ENCODE data around the gene CALCB.
"Not testable (repeated sequence)": the region's sequence is repeated elsewhere in the genome, so short reads cannot be mapped to it uniquely, and the experiment has no call there.

The CALCB gene

DNA sequence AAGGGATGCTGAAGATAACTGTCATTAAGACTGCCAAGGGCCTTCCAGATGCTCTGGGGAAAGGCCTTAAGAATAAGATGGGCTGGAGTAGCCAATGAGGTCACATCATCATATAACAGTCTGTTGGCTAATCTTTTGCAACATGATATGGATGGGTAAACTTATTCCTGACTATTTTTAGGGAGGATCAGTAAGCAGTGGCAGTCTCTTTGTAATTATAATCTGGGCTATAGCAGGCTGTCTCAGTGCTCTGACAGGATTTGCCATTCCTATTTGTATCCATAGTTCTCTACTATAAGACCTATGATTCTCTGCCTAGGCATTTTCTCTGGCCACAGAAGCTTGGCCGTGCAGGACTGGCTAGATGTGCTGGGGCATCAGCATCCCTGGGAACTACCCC is 16.1 kb upstream of the CALCB start:
- intact Hi-C loops (cut with micrococcal nuclease) = no loop called here
- Mint-ChIP-seq H3K36me3 (ENCODE audit: low read depth) (no peaks in the 10 kb centered on the region), H3K4me3 (no peak overlapping the region), H3K27me3 (peaks cover 6% of the 10 kb centered on the region), H3K27ac (no peak overlapping the region), H3K4me1 (ENCODE audit: low read depth) (no peaks in the 10 kb centered on the region), H3K9me3 (no peaks in the 10 kb centered on the region)

DNA sequence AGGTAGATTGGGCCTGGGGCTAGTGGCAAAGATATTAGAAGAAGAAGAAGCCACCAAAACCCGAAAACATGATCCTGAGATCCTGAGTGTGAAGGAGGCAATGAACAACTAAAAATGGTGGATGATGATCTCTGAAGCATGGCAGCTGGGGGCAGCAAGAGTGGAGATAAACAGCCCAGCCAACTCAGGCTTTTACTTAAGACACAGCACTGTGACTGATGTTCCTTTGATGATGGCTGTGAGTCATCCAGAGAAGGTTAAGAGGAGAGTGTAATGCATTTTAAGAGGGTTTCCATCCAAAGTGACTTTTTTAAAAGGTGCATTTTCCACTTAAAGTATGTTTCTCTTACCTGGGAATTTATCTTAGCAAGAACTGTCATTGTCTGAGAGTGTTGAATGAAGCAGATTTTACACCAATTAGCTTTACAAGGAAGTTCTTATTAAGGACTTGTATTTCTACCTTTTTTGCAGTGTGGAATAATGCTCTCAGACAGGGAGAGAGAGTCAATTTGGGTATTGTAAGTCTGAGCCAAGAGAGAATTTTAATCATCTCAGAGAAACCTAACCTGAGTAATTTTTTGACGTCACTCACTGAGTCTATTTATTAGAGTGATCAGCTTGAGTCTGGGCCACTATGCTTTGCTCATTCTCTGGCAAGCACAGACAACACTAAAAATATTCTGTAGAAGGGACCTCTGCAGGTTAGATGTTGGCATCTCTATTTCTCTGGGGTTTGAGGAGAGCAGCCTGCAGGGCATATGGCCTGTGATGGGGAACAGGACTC is 14.1 kb upstream of the CALCB start:
- Mint-ChIP-seq H3K27me3 (peaks cover 4% of the 10 kb centered on the region), H3K36me3 (ENCODE audit: low read depth) (no peaks in the 10 kb centered on the region), H3K27ac (no peak overlapping the region), H3K4me3 (no peak overlapping the region), H3K4me1 (ENCODE audit: low read depth) (no peaks in the 10 kb centered on the region), H3K9me3 (no peaks in the 10 kb centered on the region)
- intact Hi-C loops (cut with micrococcal nuclease) = no loop called here

DNA sequence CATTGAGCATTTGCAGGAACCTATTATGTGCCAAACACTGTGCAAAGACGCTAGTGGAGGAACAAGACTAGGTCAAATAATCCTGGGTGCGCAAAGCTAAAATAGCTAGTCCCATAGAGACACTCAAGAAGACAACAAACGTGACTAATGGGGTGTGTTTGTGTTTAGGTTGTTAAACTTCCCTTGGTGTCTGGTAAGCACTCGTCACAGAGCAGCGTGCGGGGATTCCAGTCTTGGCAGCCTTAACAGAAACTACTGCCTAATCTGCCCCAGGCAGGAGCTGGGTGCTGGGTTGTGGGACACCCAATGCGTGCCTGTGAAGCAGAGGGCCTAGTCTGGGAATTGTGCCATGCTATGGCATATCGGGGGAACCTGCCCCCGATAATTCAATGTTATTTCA is 10.8 kb upstream of the CALCB start:
- H3K36me3 Mint-ChIP-seq (ENCODE audit: low read depth) = no peaks in the 10 kb centered on the region
- intact Hi-C loops (cut with micrococcal nuclease) = no loop called here

DNA sequence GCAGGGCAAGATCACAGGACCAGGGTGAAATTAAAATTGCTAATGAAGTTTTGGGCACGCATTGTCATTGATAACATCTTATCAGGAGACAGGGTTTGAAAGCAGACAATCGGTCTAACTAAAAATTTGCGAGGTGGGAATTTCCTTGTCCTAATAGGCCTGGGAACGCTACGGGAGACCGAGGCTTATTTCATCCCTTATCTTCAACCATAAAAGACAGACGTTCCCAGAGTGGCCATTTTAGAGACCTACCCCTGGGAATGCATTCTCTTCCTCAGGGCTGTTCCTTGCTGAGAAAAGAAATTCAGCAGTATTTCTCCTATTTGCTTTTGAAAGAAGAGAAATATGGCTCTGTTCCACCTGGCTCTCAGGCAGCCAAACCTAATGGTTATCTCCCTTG is 3.6 kb upstream of the CALCB start:
- peaks cover 30% of the 10 kb centered on the region for H3K27me3 Mint-ChIP-seq
- not testable (repeated sequence) for H3K4me3 Mint-ChIP-seq; H3K27ac Mint-ChIP-seq; H3K36me3 Mint-ChIP-seq (ENCODE audit: low read depth)
- peaks cover 17% of the 10 kb centered on the region for H3K4me1 Mint-ChIP-seq (ENCODE audit: low read depth)
- H3K9me3 Mint-ChIP-seq = peaks cover 26% of the 10 kb centered on the region
- intact Hi-C loops (cut with micrococcal nuclease) = loop anchor here (10.0 kb wide), 1 partner anchor 95 kb away; the partner anchor contains the start of gene CALCA

More for the DNA sequence above, 10.8 kb upstream of the CALCB start:
- H3K4me3 Mint-ChIP-seq = no peak overlapping the region
- no peaks in the 10 kb centered on the region for H3K4me1 Mint-ChIP-seq (ENCODE audit: low read depth)
- no peaks in the 10 kb centered on the region for H3K9me3 Mint-ChIP-seq
- H3K27ac Mint-ChIP-seq = no peak overlapping the region
- peaks cover 7% of the 10 kb centered on the region for H3K27me3 Mint-ChIP-seq

DNA sequence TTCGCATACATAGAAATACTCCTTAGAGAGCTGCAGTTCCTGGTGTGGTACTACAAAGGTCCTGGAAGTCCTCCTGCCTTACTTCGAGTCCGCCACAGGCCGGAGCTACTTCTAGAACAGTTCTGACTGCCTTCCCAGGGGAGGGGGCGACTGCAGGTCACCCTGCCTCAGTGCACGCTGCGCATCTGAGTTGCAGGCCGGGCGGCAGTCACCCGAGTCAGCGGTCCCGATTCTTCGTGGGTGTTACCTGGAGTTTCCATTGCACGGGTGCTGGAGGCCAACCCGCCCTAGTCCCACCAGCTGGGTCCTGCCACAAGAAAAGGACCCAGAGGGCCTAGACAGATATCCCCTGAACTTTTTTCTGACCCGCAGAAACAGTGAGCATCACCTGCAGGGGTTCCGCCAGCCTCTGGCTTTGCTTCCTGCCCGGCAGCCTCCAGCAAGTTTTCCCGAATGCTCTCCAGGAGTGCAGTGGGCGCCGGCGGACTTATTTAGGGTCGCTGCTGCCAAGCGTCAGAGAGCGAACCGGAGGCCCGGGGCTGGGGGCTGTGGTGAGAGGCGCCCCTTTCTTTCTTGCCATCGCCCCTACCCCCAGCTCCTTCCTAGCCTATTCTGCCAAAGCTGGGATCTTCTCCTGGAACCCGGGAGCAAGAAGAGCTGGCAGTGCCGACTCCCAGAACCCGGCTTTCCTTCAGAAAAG is 1.7 kb upstream of the CALCB start:
- H3K27ac Mint-ChIP-seq = no peak overlapping the region
- H3K27me3 Mint-ChIP-seq = peaks cover 32% of the 10 kb centered on the region
- peaks cover 26% of the 10 kb centered on the region for H3K9me3 Mint-ChIP-seq
- intact Hi-C loops (cut with micrococcal nuclease) = loop anchor here (10.0 kb wide), 1 partner anchor 97 kb away; the partner anchor contains the start of gene CALCA
- H3K4me1 Mint-ChIP-seq (ENCODE audit: low read depth) = peaks cover 19% of the 10 kb centered on the region
- no peaks in the 10 kb centered on the region for H3K36me3 Mint-ChIP-seq (ENCODE audit: low read depth)
- H3K4me3 Mint-ChIP-seq = no peak overlapping the region

DNA sequence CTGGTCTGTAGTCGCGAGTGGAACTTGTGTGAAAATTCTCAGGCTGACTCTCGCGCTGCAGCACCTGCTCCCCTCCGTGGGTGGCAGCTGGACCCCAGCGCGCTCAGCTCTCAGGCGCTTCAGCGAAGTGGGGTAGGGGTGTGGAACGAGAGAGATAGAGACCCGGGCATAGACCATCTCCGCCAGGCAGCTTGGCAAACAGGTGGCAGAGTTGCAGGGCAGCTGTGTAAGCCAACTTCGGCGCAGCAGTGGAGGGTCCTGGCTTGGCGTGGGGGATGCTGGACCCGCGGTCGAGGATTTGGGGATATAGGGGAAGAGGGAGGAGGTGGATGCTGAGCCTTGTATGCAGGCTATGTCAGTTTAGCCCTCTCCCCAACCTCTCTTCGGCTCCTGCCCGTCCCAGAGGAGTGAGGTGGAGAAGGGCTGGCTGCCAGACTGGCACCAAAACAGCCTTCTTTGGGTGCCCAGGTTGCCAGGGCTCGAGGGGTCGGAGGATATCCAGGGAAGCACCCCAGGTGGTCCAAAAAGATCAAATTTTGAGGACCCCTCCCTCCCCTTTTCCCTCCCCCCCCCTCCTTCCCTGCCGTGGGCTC is 746 bp upstream of the CALCB start:
- Mint-ChIP-seq H3K27me3 (peaks cover 32% of the 10 kb centered on the region), H3K4me1 (ENCODE audit: low read depth) (peaks cover 19% of the 10 kb centered on the region), H3K27ac (no peak overlapping the region), H3K4me3 (no peak overlapping the region), H3K36me3 (ENCODE audit: low read depth) (no peaks in the 10 kb centered on the region), H3K9me3 (peaks cover 26% of the 10 kb centered on the region)
- intact Hi-C loops (cut with micrococcal nuclease) = loop anchor here (10.0 kb wide), 1 partner anchor 98 kb away; the partner anchor contains the start of gene CALCA

DNA sequence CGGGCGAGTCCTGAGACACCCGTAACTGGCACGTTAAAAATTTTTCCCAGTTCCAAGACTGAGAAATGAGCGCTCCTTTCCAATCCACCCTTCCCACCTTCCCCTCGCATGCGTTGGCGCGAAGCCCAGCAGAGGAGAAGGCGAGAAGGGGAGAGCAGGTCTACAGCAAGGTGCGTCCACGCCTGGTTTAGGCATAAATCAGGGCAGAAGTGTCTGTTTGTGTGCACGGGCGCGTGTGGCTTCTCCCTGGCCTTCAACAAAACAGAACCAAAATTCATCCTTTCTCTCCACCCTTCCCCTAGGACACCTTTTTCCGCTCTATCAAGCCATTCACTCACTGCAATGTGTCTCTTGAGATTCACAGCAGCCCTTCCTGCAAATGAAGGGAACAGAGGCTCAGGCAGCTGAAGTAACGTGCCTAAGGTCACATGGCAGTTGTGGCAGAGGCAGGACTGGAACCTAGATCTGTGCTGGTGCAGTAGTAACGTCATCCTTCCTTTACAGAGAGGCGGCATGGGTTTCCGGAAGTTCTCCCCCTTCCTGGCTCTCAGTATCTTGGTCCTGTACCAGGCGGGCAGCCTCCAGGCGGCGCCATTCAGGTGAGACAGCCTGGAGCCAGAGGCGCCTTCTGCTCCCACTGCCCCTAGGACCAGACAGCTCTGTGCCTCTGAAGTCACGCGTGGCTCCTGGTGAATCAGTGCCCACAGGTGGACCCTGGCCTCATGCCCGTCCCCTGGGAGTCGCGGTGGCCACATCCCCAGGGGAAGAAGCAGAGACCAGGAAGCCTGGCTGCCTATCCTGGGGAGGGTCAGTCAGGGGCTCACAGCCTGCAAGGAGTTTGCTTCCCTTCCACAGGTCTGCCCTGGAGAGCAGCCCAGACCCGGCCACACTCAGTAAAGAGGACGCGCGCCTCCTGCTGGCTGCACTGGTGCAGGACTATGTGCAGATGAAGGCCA is 1.1 kb downstream of the CALCB start:
- Mint-ChIP-seq H3K4me1 (ENCODE audit: low read depth) (peaks cover 19% of the 10 kb centered on the region), H3K36me3 (ENCODE audit: low read depth) (no peaks in the 10 kb centered on the region), H3K9me3 (peaks cover 10% of the 10 kb centered on the region), H3K4me3 (no peak overlapping the region), H3K27ac (no peak overlapping the region), H3K27me3 (peaks cover 34% of the 10 kb centered on the region)
- intact Hi-C loops (cut with micrococcal nuclease) = loop anchor here (2.0 to 10.0 kb wide), 3 partner anchors 100 to 282 kb away; partner anchors contain the start of gene CALCA

DNA sequence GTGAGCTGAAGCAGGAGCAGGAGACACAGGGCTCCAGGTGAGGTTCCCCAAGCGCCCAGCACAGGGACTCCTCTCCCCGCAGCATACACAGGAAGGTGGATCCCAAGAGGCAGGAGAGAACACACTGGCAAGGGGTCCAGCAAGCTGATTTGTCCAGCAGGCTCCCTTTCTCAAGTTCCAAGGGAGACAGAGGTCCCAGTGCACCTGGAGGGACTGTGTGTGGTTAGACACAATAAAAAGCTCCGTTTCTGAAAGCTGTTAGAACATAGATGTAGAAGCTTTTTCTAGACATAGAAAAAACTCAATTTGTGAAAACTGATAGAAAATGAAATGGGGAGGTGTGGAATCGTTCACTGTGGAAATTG is 1.8 kb downstream of the CALCB start:
- Mint-ChIP-seq H3K27me3 (peaks cover 34% of the 10 kb centered on the region), H3K36me3 (ENCODE audit: low read depth) (no peaks in the 10 kb centered on the region), H3K4me3 (no peak overlapping the region), H3K27ac (no peak overlapping the region), H3K4me1 (ENCODE audit: low read depth) (peaks cover 19% of the 10 kb centered on the region), H3K9me3 (peaks cover 3% of the 10 kb centered on the region)
- intact Hi-C loops (cut with micrococcal nuclease) = loop anchor here (2.0 to 10.0 kb wide), 3 partner anchors 100 to 283 kb away; partner anchors contain the start of gene CALCA

DNA sequence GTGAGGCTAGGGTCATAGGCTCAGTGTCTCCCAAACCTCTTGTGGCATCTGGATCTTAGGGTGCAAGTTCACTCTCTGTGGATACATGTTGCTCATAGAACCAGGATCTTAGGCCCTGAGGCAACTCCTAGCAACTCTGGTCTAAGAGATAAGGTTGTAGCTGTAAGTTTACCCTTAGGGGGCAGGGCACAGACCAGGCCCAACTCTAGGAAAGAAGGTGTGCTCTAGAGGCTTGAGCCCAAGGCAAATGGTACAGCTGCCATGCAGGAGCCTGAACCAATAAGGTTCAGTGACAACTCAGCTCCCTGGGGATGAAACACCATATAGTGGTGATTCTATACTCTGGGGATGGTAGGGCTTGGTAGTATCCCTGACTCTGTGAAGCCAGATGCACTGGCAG is 17.8 kb downstream of the CALCB start:
- intact Hi-C loops (cut with micrococcal nuclease) = no loop called here

DNA sequence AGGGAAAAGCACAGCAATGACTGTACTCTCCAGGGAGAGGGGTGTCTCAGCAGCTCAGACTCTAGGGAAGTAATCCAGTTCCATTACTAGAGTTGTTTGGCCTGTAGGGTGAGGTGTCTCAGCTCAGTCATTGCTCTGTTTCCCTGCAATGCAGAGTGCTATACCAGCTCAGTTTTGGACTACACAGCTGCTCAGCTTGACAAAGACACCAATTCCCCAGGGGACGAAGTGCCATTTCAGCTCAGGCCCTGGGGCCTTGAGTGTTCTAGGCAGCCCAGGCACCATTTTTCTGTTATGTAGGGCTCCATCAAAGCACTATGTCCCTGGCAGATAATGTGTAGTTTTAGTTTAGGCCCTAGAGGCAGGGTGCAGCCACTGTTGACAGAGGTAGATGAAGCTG is 18.2 kb downstream of the CALCB start:
- H3K27me3 Mint-ChIP-seq = no peaks in the 10 kb centered on the region
- intact Hi-C loops (cut with micrococcal nuclease) = no loop called here
- no peak overlapping the region for H3K4me3 Mint-ChIP-seq
- H3K27ac Mint-ChIP-seq = no peak overlapping the region
- no peaks in the 10 kb centered on the region for H3K9me3 Mint-ChIP-seq
- no peaks in the 10 kb centered on the region for H3K4me1 Mint-ChIP-seq (ENCODE audit: low read depth)
- no peaks in the 10 kb centered on the region for H3K36me3 Mint-ChIP-seq (ENCODE audit: low read depth)

More for the DNA sequence above, 17.8 kb downstream of the CALCB start:
- Mint-ChIP-seq H3K27me3 (no peaks in the 10 kb centered on the region), H3K36me3 (ENCODE audit: low read depth) (no peaks in the 10 kb centered on the region), H3K9me3 (no peaks in the 10 kb centered on the region), H3K4me1 (ENCODE audit: low read depth) (no peaks in the 10 kb centered on the region), H3K4me3 (no peak overlapping the region), H3K27ac (no peak overlapping the region)

DNA sequence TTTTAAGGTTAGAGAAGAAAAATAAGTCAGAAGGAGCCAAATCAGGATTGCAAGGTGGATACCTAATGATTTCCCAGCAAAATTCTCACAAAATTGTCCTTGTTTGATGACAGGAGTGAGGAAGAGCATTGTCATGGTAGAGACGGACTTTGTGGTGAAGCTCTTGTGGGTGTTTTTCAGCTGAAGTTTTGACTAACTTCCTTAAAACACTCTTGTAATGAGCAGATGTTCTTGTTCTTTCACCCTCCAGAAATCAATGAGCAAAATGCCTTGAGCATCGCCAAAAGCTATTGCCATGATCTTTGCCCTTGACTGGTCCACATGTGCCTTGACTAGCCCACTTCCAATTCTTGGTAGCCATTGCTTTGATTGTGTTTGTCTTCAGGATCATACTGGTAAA is 20.0 kb downstream of the CALCB start:
- Mint-ChIP-seq H3K4me1 (ENCODE audit: low read depth) (no peaks in the 10 kb centered on the region), H3K27me3 (peaks cover 2% of the 10 kb centered on the region), H3K9me3 (no peaks in the 10 kb centered on the region), H3K27ac (no peak overlapping the region), H3K4me3 (no peak overlapping the region), H3K36me3 (ENCODE audit: low read depth) (no peaks in the 10 kb centered on the region)
- intact Hi-C loops (cut with micrococcal nuclease) = no loop called here

DNA sequence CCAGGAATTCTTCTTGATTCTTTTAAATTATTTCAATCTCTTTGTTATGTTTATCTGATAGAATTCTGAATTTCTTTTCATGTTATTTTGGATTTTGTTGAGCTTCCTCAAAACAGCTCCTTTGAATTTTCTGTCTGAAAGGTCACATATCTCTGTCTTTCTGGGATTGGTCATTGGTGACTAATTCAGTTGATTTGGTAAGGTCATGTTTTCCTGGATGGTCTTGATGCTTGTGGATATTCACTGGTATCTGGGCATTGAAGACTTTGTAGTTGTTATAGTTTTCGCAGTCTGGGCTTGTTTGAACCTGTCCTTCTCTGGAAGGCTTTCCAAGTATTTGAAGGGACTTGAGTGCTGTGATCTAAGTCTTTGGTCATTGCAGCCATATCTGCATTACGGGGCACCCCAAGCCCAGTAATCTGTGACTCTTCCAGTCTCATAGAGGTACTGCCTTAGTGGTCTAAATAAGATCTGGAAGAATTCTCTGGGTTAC is 22.4 kb downstream of the CALCB start:
- H3K9me3 Mint-ChIP-seq = no peaks in the 10 kb centered on the region
- no peaks in the 10 kb centered on the region for H3K36me3 Mint-ChIP-seq (ENCODE audit: low read depth)
- no peaks in the 10 kb centered on the region for H3K4me1 Mint-ChIP-seq (ENCODE audit: low read depth)
- H3K4me3 Mint-ChIP-seq = no peak overlapping the region
- no peak overlapping the region for H3K27ac Mint-ChIP-seq
- intact Hi-C loops (cut with micrococcal nuclease) = no loop called here
- peaks cover 2% of the 10 kb centered on the region for H3K27me3 Mint-ChIP-seq

DNA sequence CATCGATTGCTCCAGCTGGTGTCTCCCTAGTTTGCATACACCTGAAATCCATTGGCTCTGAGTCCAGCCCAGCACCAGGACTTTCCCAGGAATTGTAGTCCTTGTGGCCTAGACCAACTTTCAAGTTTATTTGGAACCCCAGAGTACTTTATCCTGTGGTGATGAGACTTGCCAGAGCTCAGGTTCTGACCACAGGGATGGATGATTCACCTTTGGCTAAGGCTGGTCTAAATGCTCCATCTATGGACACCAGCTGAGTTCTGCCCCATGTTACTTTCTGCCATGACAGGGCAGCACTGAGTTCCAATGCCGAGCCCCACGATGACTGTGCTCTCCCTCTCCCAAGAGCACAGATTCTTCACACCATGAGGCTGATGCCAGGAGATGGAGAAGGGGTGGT is 24.0 kb downstream of the CALCB start:
- intact Hi-C loops (cut with micrococcal nuclease) = no loop called here
- no peak overlapping the region for H3K4me3 Mint-ChIP-seq
- H3K27me3 Mint-ChIP-seq = peaks cover 2% of the 10 kb centered on the region
- H3K36me3 Mint-ChIP-seq (ENCODE audit: low read depth) = no peaks in the 10 kb centered on the region
- H3K27ac Mint-ChIP-seq = no peak overlapping the region
- no peaks in the 10 kb centered on the region for H3K9me3 Mint-ChIP-seq
- H3K4me1 Mint-ChIP-seq (ENCODE audit: low read depth) = no peaks in the 10 kb centered on the region

Measured in dendritic cell treated with granulocyte-macrophage colony-stimulating factor and Interleukin-4, amounts not matched to agents 40 ng/mL and 50 ng/mL, for 4 days (primary cell).